ENCODE measurements around the gene CR2. TPM values are rescaled to one million over a fixed set of nuclear protein-coding genes. Genes with fewer than 3 reads are reported as not detected.
"Not testable (repeated sequence)": the region's sequence is repeated elsewhere in the genome, so short reads cannot be mapped to it uniquely, and the experiment has no call there.

The CR2 gene
- total RNA-seq, 2 experiments from 2014 or later: not detected

DNA sequence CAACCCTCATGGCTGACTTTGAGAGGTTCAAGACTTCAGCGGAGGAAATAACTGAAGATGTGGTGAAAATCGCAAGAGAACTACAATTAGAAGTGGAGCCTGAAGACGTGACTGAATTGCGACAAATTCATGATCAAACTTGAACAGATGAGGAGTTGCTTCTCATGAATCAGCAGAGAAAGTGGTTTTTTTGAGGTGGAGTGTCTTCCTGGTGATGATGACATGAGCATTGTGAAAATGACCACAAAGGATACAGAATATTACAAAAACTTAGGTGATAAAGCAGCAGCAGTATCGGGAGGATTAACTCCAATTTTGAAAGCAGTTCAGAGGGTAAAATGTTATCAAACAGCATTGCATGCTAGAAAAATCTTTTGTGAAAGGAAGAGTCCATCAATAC lies 82.1 kb downstream of the CR2 start:
- DNase-seq; H3K27me3 Mint-ChIP-seq; H3K4me3 Mint-ChIP-seq; CTCF ChIA-PET; H3K4me1 Mint-ChIP-seq; H3K36me3 Mint-ChIP-seq (ENCODE audit: low read depth); H3K9me3 Mint-ChIP-seq; H3K27ac Mint-ChIP-seq; POLR2A ChIA-PET: not testable (repeated sequence)

Other genes starting within 250 kb of the CR2 start
- 10 to 100 TPM; 82.1 to 86.2 TPM for gene CD55, start 132.7 kb upstream of the CR2 start, total RNA-seq
- gene CR1, start 41.8 kb downstream of the CR2 start, total RNA-seq: not detected
- gene CR1L, start 190.8 kb downstream of the CR2 start, total RNA-seq: not detected

Measured in activated CD4-positive, alpha-beta memory T cell treated with anti-CD3 and anti-CD28 coated beads, Interleukin-2, amount 10 ng/mL, durations not matched to agents 7 days and 5 days (primary cell).